ENCODE results near the gene SCN8A.
"Not testable (repeated sequence)": the region's sequence is repeated elsewhere in the genome, so short reads cannot be mapped to it uniquely, and the experiment has no call there.

SCN8A gene

GRCh38 chr12:51591016-51591901 is at the start of gene SCN8A:
Gene SCN8A (plus strand): TSS chr12:51591233. CDS start chr12:51662818, 71,585 bp downstream.
- DNase-seq, result peak; percentile 25 to 51

DNA sequence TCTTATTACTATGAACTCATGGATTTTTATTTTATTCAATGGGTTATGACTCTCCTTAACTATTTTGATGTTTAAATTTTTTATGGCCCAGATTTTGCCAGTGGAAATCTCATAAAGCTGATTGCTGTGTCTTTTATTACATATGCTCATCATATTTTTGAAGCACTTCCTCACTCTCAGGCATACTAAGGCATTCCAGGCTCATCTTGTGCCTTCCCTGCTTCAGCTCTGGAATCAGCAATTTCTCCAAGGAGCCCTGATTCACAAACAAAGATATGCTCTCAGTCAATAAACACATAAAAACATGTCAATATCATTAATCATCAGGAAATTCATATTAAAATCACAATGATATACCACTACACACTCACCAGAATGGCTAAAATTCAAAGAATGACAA is 44.9 kb upstream of the SCN8A start:
- DNase-seq, result no peak

- DNase-seq, result no peak
Observed at GRCh38 chr12:51547606-51548005, 43.4 kb upstream of the SCN8A start.

GRCh38 chr12:51548241-51548640 is 42.8 kb upstream of the SCN8A start:
- DNase-seq, result no peak

DNA sequence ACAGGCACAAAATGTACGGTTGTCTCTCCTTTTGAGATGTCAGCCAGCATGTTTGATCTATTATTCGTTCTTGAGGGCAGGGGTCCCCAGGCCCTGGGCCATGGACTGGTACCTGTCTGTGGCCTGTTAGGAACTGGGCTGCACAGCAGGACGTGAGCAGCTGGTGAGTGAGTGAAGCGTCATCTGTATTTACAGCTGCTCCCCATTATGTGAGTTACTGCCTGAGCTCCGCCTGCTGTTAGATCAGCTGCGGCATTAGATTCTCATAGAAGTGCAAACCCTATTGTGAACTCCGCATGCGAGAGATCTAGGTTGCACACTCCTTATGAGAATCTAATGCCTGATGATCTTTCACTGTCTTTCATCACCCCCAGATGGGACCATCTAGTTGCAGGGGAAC is 41.4 kb upstream of the SCN8A start:
- DNase-seq, result no peak

DNA sequence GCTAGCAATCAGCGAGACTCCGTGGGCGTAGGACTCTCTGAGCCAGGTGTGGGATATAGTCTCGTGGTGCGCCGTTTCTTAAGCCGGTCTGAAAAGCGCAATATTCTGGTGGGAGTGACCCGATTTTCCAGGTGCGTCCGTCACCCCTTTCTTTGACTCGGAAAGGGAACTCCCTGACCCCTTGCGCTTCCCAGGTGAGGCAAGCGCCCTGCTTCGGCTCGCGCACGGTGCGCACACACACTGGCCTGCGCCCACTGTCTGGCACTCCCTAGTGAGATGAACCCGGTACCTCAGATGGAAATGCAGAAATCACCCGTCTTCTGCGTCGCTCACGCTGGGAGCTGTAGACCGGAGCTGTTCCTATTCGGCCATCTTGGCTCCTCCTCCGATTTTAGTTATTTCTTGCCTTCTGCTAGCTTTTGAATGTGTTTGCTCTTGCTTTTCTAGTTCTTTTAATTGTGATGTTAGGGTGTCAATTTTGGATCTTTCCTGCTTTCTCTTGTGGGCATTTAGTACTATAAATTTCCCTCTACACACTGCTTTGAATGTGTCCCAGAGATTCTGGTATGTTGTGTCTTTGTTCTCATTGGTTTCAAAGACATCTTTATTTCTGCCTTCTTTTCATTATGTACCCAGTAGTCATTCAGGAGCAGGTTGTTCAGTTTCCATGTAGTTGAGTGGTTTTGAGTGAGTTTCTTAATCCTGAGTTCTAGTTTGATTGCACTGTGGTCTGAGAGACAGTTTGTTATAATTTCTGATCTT is 22.6 kb upstream of the SCN8A start:
- not testable (repeated sequence) for DNase-seq

DNA sequence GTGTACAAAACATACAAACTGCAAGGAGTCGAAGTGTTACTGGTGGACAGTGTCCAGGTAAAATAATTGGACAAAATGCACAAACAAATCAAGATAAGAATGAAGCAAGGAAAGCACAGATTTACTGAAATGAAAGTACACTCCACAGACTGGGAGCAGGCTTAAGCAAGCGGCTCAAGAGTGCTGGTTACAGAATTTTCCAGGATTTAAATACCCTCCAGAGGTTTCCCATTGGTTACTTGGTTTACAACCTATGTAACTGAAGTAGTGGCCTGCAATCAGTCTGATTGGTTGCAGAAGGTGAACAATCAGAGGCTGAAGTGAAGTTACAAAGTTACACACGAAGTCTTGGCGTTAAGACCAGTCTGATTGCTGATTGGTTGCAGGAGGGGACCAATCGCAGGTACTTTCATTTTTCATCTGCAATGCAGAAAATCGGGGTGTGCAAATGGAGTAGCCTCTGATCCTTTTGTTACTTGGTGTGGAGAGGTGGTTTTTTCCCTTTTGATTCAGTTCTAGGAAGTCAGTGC is 11.6 kb upstream of the SCN8A start:
- DNase-seq, result no peak

DNA sequence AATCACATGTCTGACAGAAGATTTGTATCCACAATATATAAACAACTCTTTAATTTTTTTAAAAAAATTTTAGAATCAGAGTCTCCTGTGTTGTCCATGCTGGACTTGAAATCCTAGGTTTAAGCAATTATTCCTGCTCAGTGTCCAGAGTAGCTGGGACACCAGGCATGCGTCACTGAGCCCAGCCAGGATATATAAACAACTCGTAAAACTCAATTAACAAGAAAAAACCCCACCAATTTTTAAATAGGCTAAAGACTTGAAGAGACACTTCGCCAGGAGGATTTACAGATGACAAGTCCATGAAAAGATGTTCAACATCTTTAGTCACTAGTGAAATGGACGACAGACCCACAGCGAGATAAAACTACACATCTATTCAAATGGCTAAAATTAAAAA is 2.0 kb upstream of the SCN8A start:
- no peak for DNase-seq

DNA sequence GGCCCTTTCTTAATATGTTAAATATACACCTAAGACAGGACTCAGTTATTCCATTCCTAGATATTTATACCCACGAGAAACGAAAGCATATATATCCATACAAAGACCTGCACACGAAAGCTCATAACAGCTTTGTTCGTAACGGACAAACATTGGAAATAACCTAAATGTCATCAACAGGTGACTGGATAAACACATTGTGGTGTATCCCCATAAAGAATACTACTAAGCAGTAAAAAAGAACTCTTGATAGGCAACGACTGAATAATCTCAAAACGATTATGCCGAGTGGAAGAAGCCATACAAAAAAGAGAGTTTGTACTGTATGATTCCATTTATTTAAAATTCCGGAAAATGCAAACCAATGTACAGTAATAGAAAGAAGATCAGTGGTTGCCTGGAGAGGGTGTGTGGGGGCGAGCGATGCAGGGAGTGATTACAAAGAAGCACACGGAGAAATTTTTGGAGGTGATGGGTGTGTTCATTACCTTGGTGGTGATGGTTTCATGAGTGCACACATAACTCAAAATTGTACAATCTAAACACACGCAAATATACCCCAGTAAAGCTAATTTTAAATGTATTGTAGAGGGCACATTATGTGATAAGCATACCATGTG is 1.4 kb upstream of the SCN8A start:
- DNase-seq, result no peak

- peak; percentile 73 to 79 for DNase-seq
Observed at GRCh38 chr12:51590347-51591015, 552 bp upstream of the SCN8A start.

DNA sequence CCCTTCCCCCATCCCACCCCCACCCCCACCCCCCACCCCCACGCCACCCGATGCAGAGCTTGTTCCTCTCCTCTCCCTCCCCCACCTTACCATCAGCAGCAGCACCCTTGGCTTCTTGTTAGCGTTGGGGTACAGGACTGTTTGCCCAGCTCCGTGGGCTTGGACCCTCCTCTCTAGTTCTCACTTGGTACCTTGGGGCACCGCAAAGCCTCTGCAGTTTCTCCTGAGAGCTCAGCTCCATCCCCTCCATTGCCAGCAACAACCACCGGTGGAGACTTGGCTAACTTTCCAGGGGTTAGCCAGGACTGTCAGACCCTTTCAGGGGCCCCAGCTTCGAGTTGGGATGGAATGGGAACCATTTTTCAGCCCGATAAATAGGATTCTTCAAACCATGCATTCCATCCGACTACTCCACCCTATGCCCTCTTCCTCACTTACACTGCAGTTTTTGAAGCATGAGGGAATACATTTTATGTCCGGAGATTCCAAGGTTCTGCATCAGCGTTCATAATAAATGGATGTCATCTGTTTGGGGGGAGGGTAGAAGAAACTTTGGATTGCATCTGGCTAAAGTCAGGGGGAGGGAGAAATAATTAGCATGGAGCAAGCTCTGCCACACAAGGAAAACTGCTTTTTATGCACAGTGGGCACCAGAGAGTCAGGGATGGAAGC is 1.1 kb downstream of the SCN8A start:
- DNase-seq, result no peak

- no peak for DNase-seq
Observed at GRCh38 chr12:51593021-51593420, 2.0 kb downstream of the SCN8A start.

DNA sequence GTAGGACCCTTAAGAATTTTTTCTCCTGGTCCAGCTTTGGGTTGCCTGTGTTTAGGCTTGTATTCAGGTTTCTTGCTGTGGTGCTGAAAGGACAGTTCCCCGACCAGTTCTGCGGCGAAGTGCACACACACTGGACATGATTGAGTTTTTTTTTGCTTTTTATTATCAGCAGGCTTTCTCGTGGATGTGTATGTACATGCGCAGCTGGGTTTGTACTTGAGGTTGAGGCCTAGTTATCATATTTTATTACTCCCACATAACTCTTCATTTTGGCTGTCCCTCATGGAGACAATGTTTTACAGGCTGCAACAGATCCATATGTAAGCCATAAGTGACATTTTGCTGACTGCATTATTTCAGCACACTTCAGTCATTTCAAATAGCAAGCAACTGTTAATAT is 2.5 kb downstream of the SCN8A start:
- DNase-seq, result peak in 1 of 2 donors; percentile 31

GRCh38 chr12:51598156-51598555 is 7.1 kb downstream of the SCN8A start:
- no peak for DNase-seq

DNA sequence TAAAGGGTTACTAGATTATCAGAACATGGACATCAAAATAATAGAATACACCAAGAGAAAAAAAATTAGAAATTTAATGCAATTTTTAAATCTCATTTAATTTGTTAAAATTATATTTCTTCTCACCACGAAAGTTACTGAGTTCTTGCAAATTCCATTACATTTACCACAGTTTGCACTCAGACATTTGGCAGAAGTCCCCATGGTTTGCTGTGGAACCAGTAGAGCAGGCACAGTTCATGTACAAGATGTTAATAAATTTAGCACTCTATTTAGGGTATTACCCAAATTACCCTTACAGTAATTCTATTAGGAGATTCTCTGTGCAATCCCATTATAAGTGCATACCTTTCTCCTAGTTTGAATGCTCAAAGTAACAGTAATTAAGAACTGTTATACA is 9.7 kb downstream of the SCN8A start:
- no peak for DNase-seq

DNA sequence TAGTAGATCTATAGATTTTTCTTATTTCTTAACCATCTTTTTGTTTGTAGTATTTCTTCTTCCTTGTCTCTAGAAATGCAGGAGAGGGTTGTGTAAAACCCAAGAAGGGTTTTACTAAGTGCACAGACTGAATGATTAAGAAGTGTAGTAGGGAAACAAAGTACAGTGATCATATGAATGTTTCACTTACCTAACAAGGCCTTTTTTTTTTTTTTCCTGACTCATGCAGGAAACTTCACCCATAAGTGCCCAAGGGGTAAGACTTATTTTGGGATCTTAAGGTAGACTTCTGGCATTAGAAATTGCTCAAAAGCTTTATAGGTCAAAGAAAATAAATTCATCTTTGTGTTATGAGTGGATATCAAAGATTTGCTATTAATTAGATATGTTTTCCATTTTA is 10.2 kb downstream of the SCN8A start:
- DNase-seq, result no peak

GRCh38 chr12:51605896-51606295 is 14.9 kb downstream of the SCN8A start:
- not testable (repeated sequence) for DNase-seq

DNA sequence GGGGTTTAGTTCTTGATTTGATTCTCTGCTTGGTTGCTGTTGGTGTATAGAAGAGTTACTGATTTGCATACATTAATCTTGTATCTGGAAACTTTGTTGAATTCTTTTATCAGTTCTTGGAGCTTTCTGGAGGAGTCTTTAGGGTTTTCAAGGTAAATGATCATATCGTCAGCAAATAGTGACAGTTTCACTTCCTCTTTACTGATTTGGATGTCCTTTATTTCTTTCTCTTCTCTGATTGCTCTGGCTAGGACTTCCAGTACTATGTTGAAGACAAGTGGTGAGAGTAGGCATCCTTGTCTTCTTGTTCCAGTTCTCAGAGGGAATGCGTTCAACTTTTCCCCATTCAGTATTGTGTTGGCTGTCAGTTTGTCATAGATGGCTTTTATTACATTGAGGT is 16.2 kb downstream of the SCN8A start:
- DNase-seq, result not testable (repeated sequence)

DNA sequence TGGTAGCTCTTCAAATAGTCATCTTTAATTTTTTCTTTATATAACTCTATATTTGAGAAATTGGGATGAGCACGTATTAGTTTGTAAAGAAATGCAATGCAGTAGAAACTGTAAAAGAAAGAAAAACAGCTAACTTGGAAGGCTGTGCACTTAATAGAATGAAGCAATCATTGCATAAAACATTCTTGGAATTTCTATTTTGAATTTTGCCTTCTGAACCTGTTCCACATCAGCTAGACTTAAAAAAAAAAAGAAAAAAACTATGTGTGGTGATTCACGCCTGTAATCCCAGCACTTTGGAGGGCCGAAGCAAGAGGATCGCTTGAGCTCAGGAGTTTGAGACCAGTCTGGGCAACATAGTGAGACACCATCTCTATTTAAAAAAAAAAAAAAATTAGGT is 29.4 kb downstream of the SCN8A start:
- DNase-seq, result no peak

GRCh38 chr12:51621156-51621922 is 30.3 kb downstream of the SCN8A start:
- no peak for DNase-seq

DNA sequence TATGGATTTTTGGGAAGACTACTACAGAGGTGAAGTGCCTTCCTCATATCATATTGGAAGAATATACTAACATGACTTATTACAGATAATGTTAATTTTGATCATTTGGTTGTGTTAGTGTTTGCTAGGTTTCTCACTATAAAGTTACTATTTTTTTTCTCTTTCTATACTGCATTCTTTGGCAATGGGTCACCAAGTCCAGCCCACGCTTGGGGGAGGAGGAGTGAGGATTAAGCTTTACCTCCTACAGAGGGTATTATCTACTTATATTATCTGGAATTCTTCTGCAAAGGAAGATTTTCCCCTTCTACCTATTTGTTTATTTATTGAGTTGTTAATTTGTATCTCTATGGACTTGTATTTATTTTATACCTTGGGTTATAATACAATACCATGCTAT is 31.5 kb downstream of the SCN8A start:
- no peak for DNase-seq
